ENCODE results near the gene NFYC.

NFYC gene

GRCh38 chr1:40756523-40756922 lies 65.0 kb downstream of the NFYC start:
- DNase-seq (ENCODE audit: extremely low read depth in 1 of 2, low read depth in 1 of 2) = no peak

- no peak for DNase-seq (ENCODE audit: extremely low read depth in 1 of 2, low read depth in 1 of 2)
These were observed 65.6 kb downstream of the NFYC start for GRCh38 chr1:40757084-40757483.

- DNase-seq (ENCODE audit: extremely low read depth in 1 of 2, low read depth in 1 of 2) = no peak
These were observed 66.5 kb downstream of the NFYC start for GRCh38 chr1:40758004-40758403.

- DNase-seq (ENCODE audit: extremely low read depth in 1 of 2, low read depth in 1 of 2) = no peak
These were observed 67.3 kb downstream of the NFYC start for GRCh38 chr1:40758578-40759343.

GRCh38 chr1:40760984-40761383 lies 69.5 kb downstream of the NFYC start:
- DNase-seq (ENCODE audit: extremely low read depth in 1 of 2, low read depth in 1 of 2) = no peak

- DNase-seq (ENCODE audit: extremely low read depth in 1 of 2, low read depth in 1 of 2) = no peak
These were observed 70.8 kb downstream of the NFYC start for GRCh38 chr1:40762144-40762923.

- no peak for DNase-seq (ENCODE audit: extremely low read depth in 1 of 2, low read depth in 1 of 2)
These were observed 72.4 kb downstream of the NFYC start for GRCh38 chr1:40763742-40764532.

GRCh38 chr1:40764981-40765380 lies 73.5 kb downstream of the NFYC start:
- DNase-seq (ENCODE audit: extremely low read depth in 1 of 2, low read depth in 1 of 2) = no peak

GRCh38 chr1:40766017-40766416 lies 74.5 kb downstream of the NFYC start:
- no peak for DNase-seq (ENCODE audit: extremely low read depth in 1 of 2, low read depth in 1 of 2)

GRCh38 chr1:40766560-40766959 lies 75.1 kb downstream of the NFYC start:
- DNase-seq (ENCODE audit: extremely low read depth in 1 of 2, low read depth in 1 of 2) = no peak

GRCh38 chr1:40768146-40768990 lies 76.9 kb downstream of the NFYC start:
- no peak for DNase-seq (ENCODE audit: extremely low read depth in 1 of 2, low read depth in 1 of 2)

- no peak for DNase-seq (ENCODE audit: extremely low read depth in 1 of 2, low read depth in 1 of 2)
These were observed 78.3 kb downstream of the NFYC start for GRCh38 chr1:40769815-40770214.

GRCh38 chr1:40770296-40771070 lies 79.0 kb downstream of the NFYC start:
- DNase-seq (ENCODE audit: extremely low read depth in 1 of 2, low read depth in 1 of 2) = no peak

GRCh38 chr1:40772146-40772955 lies 80.8 kb downstream of the NFYC start:
- DNase-seq (ENCODE audit: extremely low read depth in 1 of 2, low read depth in 1 of 2) = no peak

GRCh38 chr1:40773748-40774265 lies 82.3 kb downstream of the NFYC start:
- DNase-seq (ENCODE audit: extremely low read depth in 1 of 2, low read depth in 1 of 2) = no peak

- DNase-seq (ENCODE audit: extremely low read depth in 1 of 2, low read depth in 1 of 2) = peak; percentile 16 to 41
These were observed 82.9 kb downstream of the NFYC start for GRCh38 chr1:40774266-40774998.

- no peak for DNase-seq (ENCODE audit: extremely low read depth in 1 of 2, low read depth in 1 of 2)
These were observed 85.0 kb downstream of the NFYC start for GRCh38 chr1:40776236-40777072.

Measured in stimulated activated CD8-positive, alpha-beta memory T cell treated with anti-CD3 and anti-CD28 coated beads, Interleukin-7, amount 100 ng/mL, for 48 hours (primary cell).